Measurements from ENCODE around the gene EIF1AD.
"Not testable (repeated sequence)": the region's sequence is repeated elsewhere in the genome, so short reads cannot be mapped to it uniquely, and the experiment has no call there.

The EIF1AD gene

GRCh38 chr11:65967329-65967934, 34.5 kb downstream of the EIF1AD start:
- DNase-seq, result no peak

- no peak for DNase-seq
Measured at GRCh38 chr11:65965986-65966762, 35.8 kb downstream of the EIF1AD start.

GRCh38 chr11:65964906-65965305, 37.1 kb downstream of the EIF1AD start:
- no peak for DNase-seq

- no peak for DNase-seq
Measured at GRCh38 chr11:65962141-65962564, 39.8 kb downstream of the EIF1AD start.

- DNase-seq, result peak; percentile 95
Measured at GRCh38 chr11:65961267-65962140, 40.5 kb downstream of the EIF1AD start, which contains the start of gene SART1. Gene SART1, plus strand, starts transcription at chr11:65961734. Its CDS starts 47 bp downstream, at chr11:65961781.

GRCh38 chr11:65960824-65961266, 41.1 kb downstream of the EIF1AD start:
- no peak for DNase-seq

- no peak for DNase-seq
Measured at GRCh38 chr11:65958774-65959420, 43.1 kb downstream of the EIF1AD start.

- no peak for DNase-seq
Measured at GRCh38 chr11:65958291-65958690, 43.7 kb downstream of the EIF1AD start.

GRCh38 chr11:65954771-65955170, 47.2 kb downstream of the EIF1AD start:
- DNase-seq, result no peak

- no peak for DNase-seq
Measured at GRCh38 chr11:65953471-65953870, 48.5 kb downstream of the EIF1AD start.

- DNase-seq, result no peak
Measured at GRCh38 chr11:65952052-65952521, 49.9 kb downstream of the EIF1AD start.

GRCh38 chr11:65951641-65952040, 50.3 kb downstream of the EIF1AD start:
- DNase-seq, result not testable (repeated sequence)

- not testable (repeated sequence) for DNase-seq
Measured at GRCh38 chr11:65950711-65951110, 51.2 kb downstream of the EIF1AD start.

- no peak for DNase-seq
Measured at GRCh38 chr11:65947603-65948125, 54.3 kb downstream of the EIF1AD start.

- DNase-seq, result no peak
Measured at GRCh38 chr11:65947133-65947532, 54.8 kb downstream of the EIF1AD start.

- DNase-seq, result no peak
Measured at GRCh38 chr11:65946655-65947054, 55.3 kb downstream of the EIF1AD start.
